Transverse colon (tissue), 4 donors: ENCODE data around the gene TNFRSF8. TPM values are rescaled to one million over a fixed set of nuclear protein-coding genes. Genes with fewer than 3 reads are reported as not detected.

Experiments used
- DNase-seq: peaks from one replicate; pipeline ENCODE4 v3.0.0-alpha.2; 2019
- H3K27ac ChIP-seq, 4 donors: fragments of 200-600 bp; sonication (generic); 2 replicates each; pipeline ENCODE4 v1.5.1; 2016 to 2018; ENCODE audit warnings: inconsistent platforms in 4 of 4
- H3K27me3 ChIP-seq: fragments of 200-600 bp; sonication (generic); 2 replicates; pipeline ENCODE4 v1.5.1; 2017; ENCODE audit warnings: inconsistent platforms
- H3K36me3 ChIP-seq, 4 donors: fragments of 200-600 bp; sonication (generic); 2 replicates each; pipeline ENCODE4 v1.5.1; 2017 to 2019; ENCODE audit warnings: inconsistent platforms in 4 of 4
- H3K4me1 ChIP-seq, 4 donors: fragments of 200-600 bp; sonication (generic); 2 replicates each; pipeline ENCODE4 v1.5.1; 2017 to 2020; ENCODE audit warnings: inconsistent platforms in 4 of 4
- H3K4me3 ChIP-seq, 4 donors: fragments of 200-600 bp; sonication (generic); 1 replicate in 1 of 4; 2 replicates in 3 of 4; pipeline versions ENCODE4 v1.5.1 to v1.6.1; 2017 to 2019; ENCODE audit warnings: inconsistent platforms in 4 of 4
- H3K9me3 ChIP-seq, 2 donors: fragments of 200-600 bp; sonication (generic); 2 replicates each; pipeline ENCODE4 v1.5.1; 2017 to 2019; ENCODE audit warnings: inconsistent platforms in 2 of 2
- EP300 ChIP-seq: sonication (generic); formaldehyde crosslinking; IDR thresholded peaks from one replicate; pipeline ENCODE4 v1.6.1; 2017; ENCODE audit warnings: antibody characterized with exemption, low read depth
- POLR2A ChIP-seq: fragments of 450-650 bp; IDR thresholded peaks from one replicate; pipeline ENCODE4 v1.6.1; 2016; ENCODE audit warnings: antibody characterized with exemption, mild to moderate bottlenecking, moderate library complexity
- POLR2AphosphoS5 ChIP-seq, 3 donors: sonication (generic); formaldehyde crosslinking; IDR thresholded peaks; one replicate each; pipeline ENCODE4 v1.6.1; 2016; ENCODE audit warnings: antibody characterized with exemption in 3 of 3
- WGBS, 2 donors: methylation state at CpG; one replicate each; pipeline ENCODE4 v1.1.5; 2018; ENCODE audit warnings: low coverage in 1 of 2; 5-methylcytosine and 5-hydroxymethylcytosine counted together
- in situ Hi-C, 4 donors: fragments of 200-750 bp; cut with MboI; loops; one replicate each; pipeline versions ENCODE4 v1.15.0 to v1.15.1; 2017; ENCODE audit warnings: low sequenced_read_pairs in 3 of 4, low pct_ligation_motif_present in 1 of 4, low pct_unique_long_range_greater_than_20kb in 1 of 4
- intact Hi-C: fragments of 100-400 bp; cut with DNase I; formaldehyde crosslinking; loops from one replicate; pipeline ENCODE4 v1.15.1; 2023; ENCODE audit warnings: low total_unique reads
- total RNA-seq, 4 donors: library from RNA; depleted of rRNA; stranded (reverse); fragments of >200 nt; gene quantifications; one replicate each; pipeline ENCODE4 v1.1.0, GENCODE V29; 2016
- TF ChIP-seq, protein P1 (sequence below), 5 experiments: fragments of 200-600 bp in 3 of 5; fragments of 450-650 bp in 2 of 5; sonication (generic) in 3 of 5; IDR thresholded peaks; 1 replicate in 2 of 5; 2 replicates in 3 of 5; pipeline ENCODE4 v1.5.1; 2016 to 2017; ENCODE audit warnings: antibody characterized with exemption in 5 of 5, inconsistent platforms in 3 of 5, mild to moderate bottlenecking in 2 of 5, moderate library complexity in 1 of 5

Gene TNFRSF8
- total RNA-seq, 4 donors from 2014 or later, result 0.16 TPM; not detected in 3

DNA sequence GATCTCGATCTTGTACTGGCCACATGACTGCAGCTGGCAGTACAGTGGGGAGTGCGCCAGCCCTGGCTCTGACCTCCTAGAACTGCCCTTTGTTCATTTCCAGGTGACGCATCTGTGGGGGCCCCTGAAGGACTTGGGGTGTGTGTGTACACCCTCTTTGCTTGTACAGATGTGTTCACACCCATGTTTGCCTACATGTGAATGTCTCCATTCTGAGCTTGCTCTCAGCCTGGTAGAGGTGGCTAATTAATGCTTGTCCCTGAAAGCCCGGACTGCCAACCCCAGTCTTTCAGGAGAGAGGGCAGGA is 123.5 kb downstream of the TNFRSF8 start:
- DNase-seq, result no peak
- no peak overlapping the region for H3K27ac ChIP-seq
- no peak overlapping the region for H3K4me3 ChIP-seq
- in situ Hi-C loops, result no loop called here
- H3K36me3 ChIP-seq, result no peaks in the 10 kb centered on the region
- 71% methylated on average over 4 of the region's 4 CpGs; no CpG with 5 or more reads in 1 of the 2 donors for WGBS, 2 donors
- H3K4me1 ChIP-seq, result peaks cover 13 to 47% (median 40%) of the 10 kb centered on the region in 4 donors
- H3K9me3 ChIP-seq, result no peaks in the 10 kb centered on the region
- intact Hi-C loops, result no loop called here
- TF ChIP-seq POLR2AphosphoS5 (IDR thresholded peaks at IDR 0.05) (no peak), EP300 (no peak), POLR2A (no peak)
- TF ChIP-seq, protein P1, sequence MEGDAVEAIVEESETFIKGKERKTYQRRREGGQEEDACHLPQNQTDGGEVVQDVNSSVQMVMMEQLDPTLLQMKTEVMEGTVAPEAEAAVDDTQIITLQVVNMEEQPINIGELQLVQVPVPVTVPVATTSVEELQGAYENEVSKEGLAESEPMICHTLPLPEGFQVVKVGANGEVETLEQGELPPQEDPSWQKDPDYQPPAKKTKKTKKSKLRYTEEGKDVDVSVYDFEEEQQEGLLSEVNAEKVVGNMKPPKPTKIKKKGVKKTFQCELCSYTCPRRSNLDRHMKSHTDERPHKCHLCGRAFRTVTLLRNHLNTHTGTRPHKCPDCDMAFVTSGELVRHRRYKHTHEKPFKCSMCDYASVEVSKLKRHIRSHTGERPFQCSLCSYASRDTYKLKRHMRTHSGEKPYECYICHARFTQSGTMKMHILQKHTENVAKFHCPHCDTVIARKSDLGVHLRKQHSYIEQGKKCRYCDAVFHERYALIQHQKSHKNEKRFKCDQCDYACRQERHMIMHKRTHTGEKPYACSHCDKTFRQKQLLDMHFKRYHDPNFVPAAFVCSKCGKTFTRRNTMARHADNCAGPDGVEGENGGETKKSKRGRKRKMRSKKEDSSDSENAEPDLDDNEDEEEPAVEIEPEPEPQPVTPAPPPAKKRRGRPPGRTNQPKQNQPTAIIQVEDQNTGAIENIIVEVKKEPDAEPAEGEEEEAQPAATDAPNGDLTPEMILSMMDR (IDR thresholded peaks at IDR 0.05), result no peak
- H3K27me3 ChIP-seq, result no peaks in the 10 kb centered on the region

DNA sequence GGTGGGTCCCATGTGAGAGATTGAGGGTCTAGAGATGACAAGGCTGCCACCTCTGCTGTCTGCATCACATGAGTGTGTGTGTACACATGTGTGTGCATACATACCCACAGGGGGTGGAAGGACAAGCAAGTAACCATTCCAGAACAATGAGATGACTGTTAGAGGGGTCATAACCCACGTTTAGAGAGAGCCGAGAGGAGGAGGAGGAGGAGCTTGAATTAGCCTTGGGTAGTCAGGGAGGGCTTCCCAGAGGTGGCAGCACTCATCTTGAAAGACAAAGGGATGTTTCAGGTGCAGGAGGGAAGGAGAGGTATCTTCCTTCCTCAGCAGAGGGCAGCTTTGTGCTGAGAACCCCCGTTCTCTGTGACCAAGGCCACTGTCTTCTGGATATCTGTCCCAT is 125.0 kb downstream of the TNFRSF8 start:
- Histone ChIP-seq H3K27me3 (no peaks in the 10 kb centered on the region), H3K9me3 (no peaks in the 10 kb centered on the region), H3K4me1 (peaks cover 13 to 42% (median 36%) of the 10 kb centered on the region in 4 donors), H3K4me3 (no peak overlapping the region), H3K36me3 (no peaks in the 10 kb centered on the region), H3K27ac (no peak overlapping the region)
- 48% methylated on average over 3 of the region's 3 CpGs; no CpG with 5 or more reads in 1 of the 2 donors for WGBS, 2 donors
- TF ChIP-seq, protein P1 (IDR thresholded peaks at IDR 0.05), result no peak
- TF ChIP-seq EP300 (no peak), POLR2AphosphoS5 (IDR thresholded peaks at IDR 0.05) (no peak), POLR2A (no peak)
- in situ Hi-C loops (no loop called here), intact Hi-C loops (no loop called here)
- no peak for DNase-seq

- Histone ChIP-seq H3K27me3 (no peaks in the 10 kb centered on the region), H3K36me3 (no peaks in the 10 kb centered on the region), H3K27ac (no peak overlapping the region), H3K4me3 (no peak overlapping the region), H3K4me1 (peaks cover 13 to 41% (median 35%) of the 10 kb centered on the region in 4 donors), H3K9me3 (no peaks in the 10 kb centered on the region)
- WGBS, 2 donors, result 80% methylated on average over 13 of the region's 13 CpGs; no CpG with 5 or more reads in 1 of the 2 donors
- intact Hi-C loops, result no loop called here
- in situ Hi-C loops, result no loop called here
- no peak for DNase-seq
- TF ChIP-seq POLR2AphosphoS5 (IDR thresholded peaks at IDR 0.05) (no peak), POLR2A (no peak), EP300 (no peak)
- TF ChIP-seq, protein P1 (IDR thresholded peaks at IDR 0.05), result no peak
Measured at GRCh38 chr1:12188657-12189327, 125.7 kb downstream of the TNFRSF8 start.

GRCh38 chr1:12189328-12189682 is 126.2 kb downstream of the TNFRSF8 start:
- Histone ChIP-seq H3K36me3 (no peaks in the 10 kb centered on the region), H3K4me3 (no peak overlapping the region), H3K27me3 (no peaks in the 10 kb centered on the region), H3K9me3 (no peaks in the 10 kb centered on the region), H3K4me1 (peaks cover 13 to 36% (median 33%) of the 10 kb centered on the region in 4 donors), H3K27ac (no peak overlapping the region)
- intact Hi-C loops, result no loop called here
- TF ChIP-seq POLR2A (no peak), POLR2AphosphoS5 (IDR thresholded peaks at IDR 0.05) (no peak), EP300 (no peak)
- TF ChIP-seq, protein P1 (IDR thresholded peaks at IDR 0.05), result no peak
- no peak for DNase-seq
- WGBS, 2 donors, result 58 to 74% methylated on average over 2 to 5 of the region's 5 CpGs
- in situ Hi-C loops, result no loop called here
